ENCODE data around the gene CEND1.

DNA sequence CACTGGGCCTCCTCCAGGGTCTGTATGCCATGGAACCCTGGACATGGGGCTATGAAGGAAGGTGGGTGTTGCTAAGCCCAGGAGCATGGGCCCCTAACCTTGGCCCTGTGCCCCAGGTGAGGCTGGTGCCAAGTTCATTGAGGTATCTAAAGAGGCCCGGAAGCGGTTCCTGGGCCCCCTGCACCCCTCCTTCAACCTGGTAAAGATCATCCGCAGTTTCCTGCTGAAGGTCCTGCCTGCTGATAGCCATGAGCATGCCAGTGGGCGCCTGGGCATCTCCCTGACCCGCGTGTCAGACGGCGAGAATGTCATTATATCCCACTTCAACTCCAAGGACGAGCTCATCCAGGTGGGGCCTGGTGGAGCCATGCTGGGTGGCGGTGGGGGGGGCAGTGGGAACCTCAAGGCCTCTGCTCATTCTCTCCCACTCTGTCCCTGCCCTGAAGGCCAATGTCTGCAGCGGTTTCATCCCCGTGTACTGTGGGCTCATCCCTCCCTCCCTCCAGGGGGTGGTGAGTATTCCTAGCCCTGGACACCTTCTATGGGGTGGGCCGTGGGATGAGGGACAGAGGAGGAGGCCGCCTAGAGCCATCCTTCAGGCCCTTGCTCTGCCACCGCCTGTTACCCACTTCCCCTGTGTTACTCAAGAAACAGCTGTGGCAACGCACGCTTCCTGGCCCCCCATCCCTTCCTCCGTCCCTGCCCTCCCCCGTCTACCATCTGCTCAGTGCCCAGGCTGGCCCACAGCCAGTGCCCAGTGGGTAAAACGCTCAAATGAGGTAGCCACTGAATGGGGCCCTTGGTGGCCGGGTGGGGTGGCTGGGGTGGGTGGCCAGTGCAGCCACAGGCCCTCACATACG, 31.9 kb upstream of the CEND1 start:
- TF ChIP-seq, protein P1, sequence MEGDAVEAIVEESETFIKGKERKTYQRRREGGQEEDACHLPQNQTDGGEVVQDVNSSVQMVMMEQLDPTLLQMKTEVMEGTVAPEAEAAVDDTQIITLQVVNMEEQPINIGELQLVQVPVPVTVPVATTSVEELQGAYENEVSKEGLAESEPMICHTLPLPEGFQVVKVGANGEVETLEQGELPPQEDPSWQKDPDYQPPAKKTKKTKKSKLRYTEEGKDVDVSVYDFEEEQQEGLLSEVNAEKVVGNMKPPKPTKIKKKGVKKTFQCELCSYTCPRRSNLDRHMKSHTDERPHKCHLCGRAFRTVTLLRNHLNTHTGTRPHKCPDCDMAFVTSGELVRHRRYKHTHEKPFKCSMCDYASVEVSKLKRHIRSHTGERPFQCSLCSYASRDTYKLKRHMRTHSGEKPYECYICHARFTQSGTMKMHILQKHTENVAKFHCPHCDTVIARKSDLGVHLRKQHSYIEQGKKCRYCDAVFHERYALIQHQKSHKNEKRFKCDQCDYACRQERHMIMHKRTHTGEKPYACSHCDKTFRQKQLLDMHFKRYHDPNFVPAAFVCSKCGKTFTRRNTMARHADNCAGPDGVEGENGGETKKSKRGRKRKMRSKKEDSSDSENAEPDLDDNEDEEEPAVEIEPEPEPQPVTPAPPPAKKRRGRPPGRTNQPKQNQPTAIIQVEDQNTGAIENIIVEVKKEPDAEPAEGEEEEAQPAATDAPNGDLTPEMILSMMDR (IDR thresholded peaks at IDR 0.05) = no peak
- TF ChIP-seq POLR2A (IDR thresholded peaks at IDR 0.05) = no peak

Measured in thyroid gland (tissue), 4 donors.